ENCODE results near the gene CTSS. TPM values are rescaled to one million over a fixed set of nuclear protein-coding genes. Genes with fewer than 3 reads are reported as not detected.
"Not testable (repeated sequence)": the region's sequence is repeated elsewhere in the genome, so short reads cannot be mapped to it uniquely, and the experiment has no call there.

CTSS gene
- polyA plus RNA-seq, 1 donor = 61.7 TPM

GRCh38 chr1:150778409-150778808 is 12.8 kb upstream of the CTSS start:
- H3K27ac ChIP-seq (ENCODE audit: low read length) = no peak overlapping the region
- no CpG with 5 or more reads among the region's 1 CpG for WGBS (ENCODE audit: insufficient coverage, low lambda C conversion rate)
- no peaks in the 10 kb centered on the region for H3K4me1 ChIP-seq (ENCODE audit: control insufficient read depth, insufficient read depth, low read length)
- no peak overlapping the region for H3K4me3 ChIP-seq (ENCODE audit: low read length)
- DNase-seq = no peak
- H3K9me3 ChIP-seq (ENCODE audit: control insufficient read depth, low read depth, low read length) = peaks cover 5% of the 10 kb centered on the region
- no peaks in the 10 kb centered on the region for H3K36me3 ChIP-seq (ENCODE audit: control insufficient read depth, insufficient read depth, low read length)
- H3K27me3 ChIP-seq (ENCODE audit: control insufficient read depth, insufficient read depth, low read length) = no peaks in the 10 kb centered on the region

- peaks cover 5% of the 10 kb centered on the region for H3K9me3 ChIP-seq (ENCODE audit: control insufficient read depth, low read depth, low read length)
- no peaks in the 10 kb centered on the region for H3K27me3 ChIP-seq (ENCODE audit: control insufficient read depth, insufficient read depth, low read length)
- no peaks in the 10 kb centered on the region for H3K36me3 ChIP-seq (ENCODE audit: control insufficient read depth, insufficient read depth, low read length)
- no peak for DNase-seq
- WGBS (ENCODE audit: insufficient coverage, low lambda C conversion rate) = no CpG with 5 or more reads among the region's 2 CpGs
- H3K4me3 ChIP-seq (ENCODE audit: low read length) = no peak overlapping the region
- H3K4me1 ChIP-seq (ENCODE audit: control insufficient read depth, insufficient read depth, low read length) = no peaks in the 10 kb centered on the region
- H3K27ac ChIP-seq (ENCODE audit: low read length) = no peak overlapping the region
These were observed 12.0 kb upstream of the CTSS start for GRCh38 chr1:150777544-150777943.

- not testable (repeated sequence) for H3K27ac ChIP-seq (ENCODE audit: low read length); H3K27me3 ChIP-seq (ENCODE audit: control insufficient read depth, insufficient read depth, low read length); DNase-seq; H3K36me3 ChIP-seq (ENCODE audit: control insufficient read depth, insufficient read depth, low read length); H3K4me3 ChIP-seq (ENCODE audit: low read length); H3K4me1 ChIP-seq (ENCODE audit: control insufficient read depth, insufficient read depth, low read length); H3K9me3 ChIP-seq (ENCODE audit: control insufficient read depth, low read depth, low read length)
- WGBS (ENCODE audit: insufficient coverage, low lambda C conversion rate) = 86% methylated on average over 1 of the region's 13 CpGs
These were observed 10.4 kb upstream of the CTSS start for GRCh38 chr1:150775931-150776505.

- Histone ChIP-seq H3K9me3 (ENCODE audit: control insufficient read depth, low read depth, low read length) (no peaks in the 10 kb centered on the region), H3K36me3 (ENCODE audit: control insufficient read depth, insufficient read depth, low read length) (no peaks in the 10 kb centered on the region), H3K27me3 (ENCODE audit: control insufficient read depth, insufficient read depth, low read length) (no peaks in the 10 kb centered on the region), H3K27ac (ENCODE audit: low read length) (no peak overlapping the region), H3K4me1 (ENCODE audit: control insufficient read depth, insufficient read depth, low read length) (no peaks in the 10 kb centered on the region), H3K4me3 (ENCODE audit: low read length) (no peak overlapping the region)
- WGBS (ENCODE audit: insufficient coverage, low lambda C conversion rate) = 93% methylated on average over 2 of the region's 3 CpGs
- no peak for DNase-seq
These were observed 9.7 kb upstream of the CTSS start for GRCh38 chr1:150775276-150775675.

- no peaks in the 10 kb centered on the region for H3K9me3 ChIP-seq (ENCODE audit: control insufficient read depth, low read depth, low read length)
- H3K36me3 ChIP-seq (ENCODE audit: control insufficient read depth, insufficient read depth, low read length) = no peaks in the 10 kb centered on the region
- H3K4me3 ChIP-seq (ENCODE audit: low read length) = no peak overlapping the region
- H3K27ac ChIP-seq (ENCODE audit: low read length) = no peak overlapping the region
- no peaks in the 10 kb centered on the region for H3K27me3 ChIP-seq (ENCODE audit: control insufficient read depth, insufficient read depth, low read length)
- no peaks in the 10 kb centered on the region for H3K4me1 ChIP-seq (ENCODE audit: control insufficient read depth, insufficient read depth, low read length)
- no peak for DNase-seq
- WGBS (ENCODE audit: insufficient coverage, low lambda C conversion rate) = no CpG with 5 or more reads among the region's 4 CpGs
These were observed 6.7 kb upstream of the CTSS start for GRCh38 chr1:150772326-150772725.

GRCh38 chr1:150767704-150768103 is 2.1 kb upstream of the CTSS start:
- DNase-seq; H3K27ac ChIP-seq (ENCODE audit: low read length); H3K27me3 ChIP-seq (ENCODE audit: control insufficient read depth, insufficient read depth, low read length); H3K4me1 ChIP-seq (ENCODE audit: control insufficient read depth, insufficient read depth, low read length); H3K9me3 ChIP-seq (ENCODE audit: control insufficient read depth, low read depth, low read length); H3K36me3 ChIP-seq (ENCODE audit: control insufficient read depth, insufficient read depth, low read length); H3K4me3 ChIP-seq (ENCODE audit: low read length): not testable (repeated sequence)
- WGBS (ENCODE audit: insufficient coverage, low lambda C conversion rate) = no CpG with 5 or more reads among the region's 1 CpG

- H3K27ac ChIP-seq (ENCODE audit: low read length) = peak overlapping the region; percentile 24
- not testable (repeated sequence) for H3K4me1 ChIP-seq (ENCODE audit: control insufficient read depth, insufficient read depth, low read length); H3K36me3 ChIP-seq (ENCODE audit: control insufficient read depth, insufficient read depth, low read length); H3K4me3 ChIP-seq (ENCODE audit: low read length); H3K27me3 ChIP-seq (ENCODE audit: control insufficient read depth, insufficient read depth, low read length); DNase-seq; H3K9me3 ChIP-seq (ENCODE audit: control insufficient read depth, low read depth, low read length)
- no CpG with 5 or more reads among the region's 1 CpG for WGBS (ENCODE audit: insufficient coverage, low lambda C conversion rate)
These were observed 361 bp upstream of the CTSS start for GRCh38 chr1:150765977-150766301.

GRCh38 chr1:150764617-150765101 is 919 bp downstream of the CTSS start:
- no peaks in the 10 kb centered on the region for H3K4me1 ChIP-seq (ENCODE audit: control insufficient read depth, insufficient read depth, low read length)
- WGBS (ENCODE audit: insufficient coverage, low lambda C conversion rate) = no CpG with 5 or more reads among the region's 2 CpGs
- peak overlapping the region; percentile 24 for H3K27ac ChIP-seq (ENCODE audit: low read length)
- peak overlapping the region; percentile 32 for H3K4me3 ChIP-seq (ENCODE audit: low read length)
- peaks cover 5% of the 10 kb centered on the region for H3K9me3 ChIP-seq (ENCODE audit: control insufficient read depth, low read depth, low read length)
- peak in 1 of 2 donors; percentile 23 for DNase-seq
- no peaks in the 10 kb centered on the region for H3K27me3 ChIP-seq (ENCODE audit: control insufficient read depth, insufficient read depth, low read length)
- H3K36me3 ChIP-seq (ENCODE audit: control insufficient read depth, insufficient read depth, low read length) = no peaks in the 10 kb centered on the region

- H3K4me3 ChIP-seq (ENCODE audit: low read length) = no peak overlapping the region
- H3K27me3 ChIP-seq (ENCODE audit: control insufficient read depth, insufficient read depth, low read length) = no peaks in the 10 kb centered on the region
- H3K4me1 ChIP-seq (ENCODE audit: control insufficient read depth, insufficient read depth, low read length) = no peaks in the 10 kb centered on the region
- H3K9me3 ChIP-seq (ENCODE audit: control insufficient read depth, low read depth, low read length) = peaks cover 5% of the 10 kb centered on the region
- 100% methylated on average over 1 of the region's 3 CpGs for WGBS (ENCODE audit: insufficient coverage, low lambda C conversion rate)
- no peak for DNase-seq
- no peaks in the 10 kb centered on the region for H3K36me3 ChIP-seq (ENCODE audit: control insufficient read depth, insufficient read depth, low read length)
- no peak overlapping the region for H3K27ac ChIP-seq (ENCODE audit: low read length)
These were observed 2.6 kb downstream of the CTSS start for GRCh38 chr1:150763018-150763417.

- H3K9me3 ChIP-seq (ENCODE audit: control insufficient read depth, low read depth, low read length) = peaks cover 5% of the 10 kb centered on the region
- 92% methylated on average over 2 of the region's 2 CpGs for WGBS (ENCODE audit: insufficient coverage, low lambda C conversion rate)
- no peak overlapping the region for H3K27ac ChIP-seq (ENCODE audit: low read length)
- no peaks in the 10 kb centered on the region for H3K36me3 ChIP-seq (ENCODE audit: control insufficient read depth, insufficient read depth, low read length)
- no peaks in the 10 kb centered on the region for H3K4me1 ChIP-seq (ENCODE audit: control insufficient read depth, insufficient read depth, low read length)
- no peaks in the 10 kb centered on the region for H3K27me3 ChIP-seq (ENCODE audit: control insufficient read depth, insufficient read depth, low read length)
- DNase-seq = no peak
- no peak overlapping the region for H3K4me3 ChIP-seq (ENCODE audit: low read length)
These were observed 3.0 kb downstream of the CTSS start for GRCh38 chr1:150762552-150762951.

- Histone ChIP-seq H3K36me3 (ENCODE audit: control insufficient read depth, insufficient read depth, low read length) (no peaks in the 10 kb centered on the region), H3K27ac (ENCODE audit: low read length) (no peak overlapping the region), H3K9me3 (ENCODE audit: control insufficient read depth, low read depth, low read length) (peaks cover 5% of the 10 kb centered on the region), H3K4me1 (ENCODE audit: control insufficient read depth, insufficient read depth, low read length) (no peaks in the 10 kb centered on the region), H3K4me3 (ENCODE audit: low read length) (no peak overlapping the region), H3K27me3 (ENCODE audit: control insufficient read depth, insufficient read depth, low read length) (no peaks in the 10 kb centered on the region)
- DNase-seq = no peak
- 100% methylated on average over 1 of the region's 1 CpG for WGBS (ENCODE audit: insufficient coverage, low lambda C conversion rate)
These were observed 3.8 kb downstream of the CTSS start for GRCh38 chr1:150761801-150762200.

Data from large intestine (tissue), 3 donors.